NCI-H69 (cell line): Measurements from ENCODE around the gene TDRD5.

Experiments used
- DNase-seq: peaks from one replicate; lab custom pipeline; 2025; lab: John Stamatoyannopoulos, UW

Gene TDRD5

DNA sequence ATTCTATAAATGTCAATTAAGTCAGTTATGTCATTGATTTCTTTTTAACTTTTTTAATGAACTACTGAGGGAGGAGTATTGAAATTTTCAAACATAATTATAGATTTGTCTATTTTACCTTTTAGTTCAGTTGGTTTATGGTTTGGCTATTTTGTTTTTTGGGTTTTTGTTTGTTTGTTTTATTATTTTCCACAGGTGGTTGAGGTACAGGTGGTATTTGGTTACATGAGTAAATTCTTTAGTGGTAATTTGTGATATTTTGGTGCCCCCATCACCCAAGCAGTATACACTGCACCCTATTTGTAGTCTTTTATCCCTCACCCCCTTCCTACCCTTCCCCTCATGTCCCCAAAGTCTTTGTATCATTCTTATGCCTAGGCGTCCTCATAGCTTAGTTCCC lies 9.5 kb downstream of the TDRD5 start:
- no peak for DNase-seq

DNA sequence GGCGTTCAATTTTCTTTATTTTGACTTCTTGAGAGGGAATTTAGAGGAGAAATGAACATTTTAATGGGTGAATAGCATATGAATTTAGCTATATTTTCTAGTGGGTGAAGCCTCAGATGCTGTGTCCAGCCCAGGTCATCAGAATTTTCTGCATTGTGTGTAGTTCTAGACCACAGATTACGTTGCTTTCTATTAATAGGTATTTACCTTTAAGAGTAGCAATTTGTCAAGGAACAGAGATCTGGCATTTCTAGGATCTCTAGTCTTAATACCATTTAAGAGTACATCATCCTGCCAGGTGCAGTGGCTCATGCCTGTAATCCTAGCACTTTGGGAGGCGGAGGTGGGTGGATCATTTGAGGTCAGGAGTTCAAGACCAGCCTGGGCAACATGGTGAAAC lies 20.7 kb downstream of the TDRD5 start:
- no peak for DNase-seq

DNA sequence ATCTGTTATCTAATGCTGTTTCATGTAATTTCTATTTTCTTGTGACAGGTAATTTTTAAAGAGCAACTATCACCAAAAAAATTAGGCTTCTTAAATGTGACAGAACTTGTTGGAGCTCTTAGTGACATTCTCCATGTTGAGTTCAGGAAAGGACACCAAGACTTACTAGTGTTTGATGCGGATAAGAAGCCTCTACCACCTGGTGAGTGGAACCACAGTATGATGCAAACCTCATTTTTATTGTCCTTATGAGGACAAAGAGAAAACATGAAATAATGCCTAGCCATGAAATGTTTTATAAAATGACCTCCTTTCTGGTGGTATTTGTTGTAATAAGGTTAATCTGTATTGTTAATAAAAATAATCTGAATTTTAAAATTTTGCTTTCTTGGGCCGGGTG lies 39.1 kb downstream of the TDRD5 start:
- no peak for DNase-seq

DNA sequence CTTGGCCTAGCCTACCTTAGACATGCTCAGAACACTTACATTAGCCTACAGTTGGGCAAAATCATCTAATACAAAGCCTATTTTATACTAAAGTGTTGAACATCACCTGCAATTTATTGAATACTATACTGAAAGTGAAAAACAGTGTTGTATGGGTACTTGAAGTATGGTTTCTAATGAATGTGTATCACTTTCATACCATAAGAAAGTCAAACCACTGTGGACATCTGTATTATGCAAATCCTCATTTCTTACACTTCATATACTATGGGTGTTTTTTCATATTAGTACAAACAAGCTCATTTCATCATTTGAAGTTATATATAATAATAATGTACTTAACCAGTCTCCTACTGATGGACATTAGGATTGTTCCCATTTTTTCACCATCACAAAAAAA lies 41.2 kb downstream of the TDRD5 start:
- DNase-seq = no peak

DNA sequence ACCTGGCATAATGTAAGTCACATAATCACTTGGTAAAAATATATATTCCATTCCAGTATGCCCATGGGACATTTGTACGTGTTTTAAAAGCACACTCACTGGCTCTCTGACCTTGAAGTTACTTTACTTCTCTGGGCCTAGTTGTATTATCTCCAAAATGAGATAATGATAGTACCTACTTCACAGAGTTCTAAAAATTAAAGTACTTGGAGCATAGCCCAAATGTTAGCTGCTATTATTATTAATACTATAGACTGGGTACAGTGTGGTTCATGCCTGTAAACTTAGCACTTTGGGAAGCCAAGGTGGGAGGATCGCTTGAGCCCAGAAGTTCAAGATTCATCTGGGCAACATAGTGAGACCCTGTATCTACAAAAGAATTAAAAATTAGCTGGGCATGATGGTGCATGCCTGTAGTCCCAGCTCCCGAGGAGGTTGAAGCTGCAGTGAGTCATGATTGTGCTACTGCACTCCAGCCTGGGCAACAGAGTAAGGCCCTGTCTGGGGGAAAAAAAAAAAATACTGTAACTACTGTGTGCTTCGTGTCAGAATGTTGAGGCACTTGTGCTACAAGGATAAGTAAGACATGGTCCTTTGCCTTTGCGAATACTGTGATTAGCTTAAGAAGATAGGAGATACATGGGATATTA lies 45.7 kb downstream of the TDRD5 start:
- no peak for DNase-seq

DNA sequence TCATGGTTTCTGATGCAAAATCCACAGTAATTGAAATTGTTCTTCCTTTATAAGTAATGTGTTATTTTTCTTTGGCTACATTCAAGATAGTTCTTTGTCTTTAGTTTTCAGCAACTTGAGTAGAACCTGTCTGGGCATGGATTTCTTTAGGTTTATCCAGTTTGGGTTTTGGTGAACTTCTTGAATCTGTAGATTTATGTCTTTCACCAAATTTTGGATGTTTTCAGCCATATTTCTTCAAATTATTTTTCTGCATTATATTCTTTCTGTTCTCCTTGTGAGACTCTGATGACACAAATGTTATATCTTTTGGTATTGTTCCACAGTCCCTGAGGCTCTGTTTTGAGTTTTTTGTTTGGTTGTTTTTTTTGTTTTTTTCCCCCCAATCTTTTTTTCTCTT lies 69.4 kb downstream of the TDRD5 start:
- no peak for DNase-seq

DNA sequence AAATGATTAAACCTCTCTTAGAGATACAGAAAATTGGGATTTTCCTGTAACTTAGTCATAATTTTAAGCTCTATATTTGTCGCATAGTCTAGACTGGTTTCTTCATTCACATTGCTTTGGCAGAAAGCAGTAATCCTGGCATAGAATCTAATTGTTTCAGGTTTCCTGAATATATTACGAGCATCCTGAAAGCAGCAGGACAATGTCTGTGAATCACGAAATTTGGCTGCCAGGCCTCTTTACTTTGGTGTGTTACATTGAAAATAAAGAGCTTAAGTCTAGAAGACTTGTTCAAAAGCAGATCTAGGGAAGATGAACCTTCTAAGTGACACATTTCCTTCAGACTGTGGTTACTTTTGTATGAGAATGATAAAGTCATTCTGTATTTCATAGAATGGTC lies 72.2 kb downstream of the TDRD5 start:
- DNase-seq = no peak

DNA sequence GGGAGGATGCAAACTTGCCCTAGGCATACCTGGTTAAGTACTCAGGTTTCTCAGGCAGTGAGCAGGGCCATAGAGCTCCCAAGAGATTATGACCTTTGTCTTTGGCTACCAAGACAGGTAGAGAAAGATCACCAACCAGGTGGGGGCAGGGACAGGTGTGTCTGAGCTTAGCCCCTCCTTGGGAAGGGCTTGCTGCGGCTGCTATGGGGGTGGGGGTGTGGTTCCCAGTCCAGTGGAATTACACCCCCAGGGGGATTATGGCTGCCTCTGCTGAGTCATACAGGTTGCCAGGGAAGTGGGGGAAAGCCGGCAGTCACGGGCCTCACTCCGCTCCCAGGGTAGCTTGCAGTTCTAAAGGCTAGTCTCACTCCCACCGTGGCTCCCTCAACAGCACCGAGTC lies 86.2 kb downstream of the TDRD5 start:
- no peak for DNase-seq

DNA sequence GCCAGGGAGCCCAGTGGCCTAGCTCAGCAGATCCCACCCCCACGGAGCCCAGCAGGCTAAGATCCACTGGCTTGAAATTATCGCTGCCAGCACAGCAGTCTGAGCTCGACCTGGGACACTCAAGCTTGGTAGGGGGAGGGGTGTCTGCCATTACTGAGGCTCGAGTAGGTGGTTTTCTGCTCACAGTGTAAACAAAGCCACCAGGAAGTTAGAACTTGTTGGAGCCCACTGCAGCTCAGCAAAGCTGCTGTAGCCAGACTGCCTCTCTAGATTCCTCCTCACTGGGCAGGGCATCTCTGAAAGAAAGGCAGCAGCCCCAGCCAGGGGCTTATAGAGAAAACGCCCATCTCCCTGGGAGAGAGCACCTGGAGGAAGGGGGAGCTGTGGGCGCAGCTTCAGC lies 102.9 kb downstream of the TDRD5 start:
- peak; percentile 5 for DNase-seq

DNA sequence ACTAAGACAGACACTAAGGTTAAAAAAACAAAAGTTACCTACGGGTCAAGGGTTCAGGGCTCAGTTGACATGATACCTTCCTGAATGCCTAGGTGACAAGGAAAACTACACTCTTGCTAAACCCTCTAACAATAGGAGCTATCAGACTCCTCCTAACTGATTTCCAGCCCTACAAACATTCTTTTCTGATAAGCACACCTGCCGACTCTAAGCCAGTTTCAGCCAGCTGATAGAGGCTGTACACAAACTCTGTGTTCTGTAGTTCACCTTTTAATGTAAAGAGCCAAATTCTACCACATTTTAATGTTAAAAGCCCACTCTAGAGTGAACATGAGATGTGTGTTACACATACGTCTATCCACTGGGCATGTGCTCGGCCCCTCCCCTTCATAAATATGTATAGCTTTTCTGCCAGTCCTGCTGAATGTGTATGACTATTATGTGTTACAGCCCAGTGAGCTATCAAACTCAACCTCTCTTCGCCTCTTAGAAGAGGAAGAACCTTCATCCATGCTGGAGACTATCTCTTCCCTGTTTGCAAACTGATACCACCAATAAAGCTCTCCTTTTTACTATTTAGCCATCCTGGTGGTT lies 111.4 kb downstream of the TDRD5 start:
- DNase-seq = no peak

DNA sequence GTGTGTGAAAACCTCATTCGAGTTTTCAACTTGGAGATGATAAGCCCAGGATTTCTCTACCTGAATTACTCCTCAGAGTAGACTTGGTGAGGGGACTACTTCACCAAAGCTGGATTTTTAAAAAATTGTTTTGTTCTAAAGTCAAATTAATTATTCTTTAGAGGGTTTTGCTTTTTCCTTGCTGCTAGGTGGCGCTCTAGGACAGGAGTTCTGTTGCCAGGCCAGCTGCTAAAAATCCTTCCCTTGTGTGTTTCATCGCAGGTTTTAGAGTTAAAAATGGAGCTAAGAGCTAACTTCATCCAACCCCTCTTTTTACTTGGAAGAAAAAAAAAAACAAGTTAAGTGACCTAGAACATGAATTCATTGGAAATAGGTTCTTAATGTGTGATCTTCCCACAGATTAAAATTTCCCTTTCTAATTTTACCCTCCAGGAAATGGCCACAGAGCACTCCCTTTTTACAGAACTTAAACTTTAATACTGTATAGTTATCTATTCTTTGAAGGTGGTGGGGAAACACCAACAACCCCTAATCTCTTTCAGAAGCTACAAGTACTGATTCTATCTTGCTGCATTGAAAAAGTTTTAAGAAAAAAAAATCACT lies 114.8 kb downstream of the TDRD5 start:
- peak; percentile 71 for DNase-seq

DNA sequence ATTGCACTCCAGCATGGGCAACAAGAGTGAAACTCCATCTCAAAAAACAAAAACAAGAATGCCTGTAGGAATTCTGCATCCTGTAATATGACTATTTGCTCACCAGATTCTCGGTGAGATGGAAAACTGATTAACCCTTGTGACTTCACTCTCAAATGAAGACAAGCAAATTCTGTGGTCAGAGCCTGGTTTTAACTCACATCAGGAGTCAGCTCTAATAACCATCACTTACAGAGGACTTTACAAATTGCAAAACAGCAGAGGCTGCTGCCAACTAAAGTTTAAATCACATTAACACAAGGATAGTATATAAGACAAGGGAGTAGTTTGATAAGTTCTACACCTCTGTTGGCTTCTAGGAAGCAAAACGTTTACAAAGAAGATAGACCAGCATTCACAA lies 115.8 kb downstream of the TDRD5 start:
- no peak for DNase-seq

DNA sequence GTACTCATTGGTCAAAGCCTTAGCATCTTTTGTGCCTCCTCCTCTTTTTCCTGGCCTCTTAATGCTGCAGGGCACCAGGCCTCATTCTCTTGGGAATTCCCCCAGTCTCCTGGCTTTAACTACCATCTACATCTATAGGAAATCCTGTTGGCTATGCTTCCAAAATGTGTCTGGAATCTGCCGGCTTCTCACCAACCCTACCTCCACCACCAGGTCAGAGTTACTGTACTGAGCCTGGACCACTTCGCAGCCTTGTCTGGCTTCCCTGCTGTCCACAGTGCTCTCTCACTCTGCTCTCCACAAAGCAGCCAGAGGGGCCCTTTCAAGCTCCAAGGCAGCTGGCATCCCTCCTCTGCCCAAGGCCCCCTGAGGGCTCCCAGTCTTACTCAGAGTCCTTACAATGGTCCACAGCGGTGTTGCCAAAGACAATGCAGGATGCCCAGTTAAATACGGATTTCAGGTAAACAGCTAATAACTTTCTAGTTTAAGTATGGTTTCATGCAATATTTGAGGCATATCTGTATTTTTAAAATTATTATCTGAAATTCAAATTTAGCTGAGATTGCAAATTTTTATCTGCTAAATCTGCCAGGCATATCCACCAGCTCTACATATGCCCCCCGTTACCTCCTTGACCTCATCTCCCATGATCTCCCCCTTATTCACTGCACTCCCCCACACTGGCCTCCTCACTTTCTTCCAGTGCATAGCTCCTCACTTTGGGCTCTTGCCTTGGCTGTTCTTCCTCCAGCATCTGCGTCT lies 117.0 kb downstream of the TDRD5 start:
- peak; percentile 29 for DNase-seq

DNA sequence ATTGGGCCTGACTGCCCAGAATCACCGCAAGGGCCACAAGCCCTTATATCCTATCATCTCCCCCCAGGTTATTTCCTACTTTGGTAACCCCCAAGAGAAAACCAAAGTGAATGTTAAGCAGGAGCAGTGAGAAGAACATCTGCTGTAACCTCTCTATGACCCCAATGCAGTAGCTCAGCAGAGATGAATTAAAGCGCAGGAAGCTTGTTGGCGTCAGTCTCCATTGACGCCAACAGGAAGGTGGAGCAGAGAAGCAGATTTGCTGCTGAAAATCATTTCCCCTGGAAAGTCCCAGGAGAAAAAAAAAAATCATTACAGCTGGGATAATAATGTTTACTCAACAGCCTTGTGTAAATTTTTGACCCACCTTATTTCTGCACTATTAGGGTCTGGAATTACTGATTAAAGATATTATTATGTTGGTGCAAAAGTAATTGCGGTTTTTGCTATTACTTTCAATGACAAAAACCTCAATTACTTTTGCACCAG lies 118.3 kb downstream of the TDRD5 start:
- DNase-seq = peak; percentile 42

DNA sequence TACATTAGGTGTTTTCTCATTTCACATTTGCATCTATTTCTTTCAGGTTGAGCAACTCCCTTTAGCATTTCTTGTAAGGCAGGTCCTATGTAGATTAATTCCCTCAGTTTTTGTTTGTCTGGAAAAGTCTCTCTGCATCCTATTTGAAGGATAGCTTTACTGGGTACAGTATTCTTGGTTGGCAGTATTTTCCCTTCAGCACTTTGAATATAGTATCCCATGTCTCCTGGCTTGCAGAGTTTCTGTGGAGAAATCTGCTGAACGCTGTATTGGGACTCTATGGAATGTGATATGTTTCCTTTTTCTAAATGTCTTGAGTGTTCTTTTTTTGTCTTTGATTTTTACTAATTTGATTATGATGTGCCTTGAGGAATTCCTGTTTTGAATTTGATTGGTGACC lies 122.5 kb downstream of the TDRD5 start:
- no peak for DNase-seq

DNA sequence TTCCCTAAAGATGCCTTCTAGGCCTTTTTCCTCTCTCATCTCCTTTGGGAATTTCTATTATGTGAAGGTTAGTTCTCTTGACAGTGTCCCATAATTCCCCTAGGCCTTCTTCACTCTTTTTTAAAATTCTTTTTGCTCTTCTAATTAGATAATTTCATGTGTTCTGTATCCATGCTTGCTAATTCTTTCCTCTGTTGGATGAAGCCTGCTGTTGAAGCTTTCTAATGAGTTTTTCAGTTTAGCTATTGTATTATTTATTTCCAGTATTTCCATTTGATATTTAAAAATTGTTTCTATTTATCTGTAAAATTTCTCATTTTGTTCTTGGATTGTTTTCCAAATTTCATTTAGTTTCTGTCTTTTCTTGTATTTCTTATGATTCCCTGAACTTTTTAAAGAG lies 123.0 kb downstream of the TDRD5 start:
- DNase-seq = no peak

DNA sequence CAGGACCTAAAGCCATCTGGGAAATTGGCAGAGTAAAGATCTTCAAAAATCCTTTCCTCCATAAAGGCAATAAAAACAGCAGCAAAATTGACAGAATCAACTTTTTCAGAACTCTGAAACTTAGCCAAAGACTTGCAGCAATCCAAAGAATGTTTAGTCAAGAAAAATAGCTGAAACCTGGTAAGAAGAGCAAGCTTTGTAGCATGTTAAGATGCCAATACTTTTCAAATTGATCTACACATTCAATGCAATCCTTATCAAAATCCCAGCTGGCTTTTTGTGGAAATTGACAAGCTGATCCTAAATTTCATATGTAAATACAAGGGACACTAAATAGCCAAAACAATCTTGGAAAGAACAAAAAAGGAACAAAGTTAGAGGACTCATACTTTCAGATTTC lies 127.6 kb downstream of the TDRD5 start:
- no peak for DNase-seq

DNA sequence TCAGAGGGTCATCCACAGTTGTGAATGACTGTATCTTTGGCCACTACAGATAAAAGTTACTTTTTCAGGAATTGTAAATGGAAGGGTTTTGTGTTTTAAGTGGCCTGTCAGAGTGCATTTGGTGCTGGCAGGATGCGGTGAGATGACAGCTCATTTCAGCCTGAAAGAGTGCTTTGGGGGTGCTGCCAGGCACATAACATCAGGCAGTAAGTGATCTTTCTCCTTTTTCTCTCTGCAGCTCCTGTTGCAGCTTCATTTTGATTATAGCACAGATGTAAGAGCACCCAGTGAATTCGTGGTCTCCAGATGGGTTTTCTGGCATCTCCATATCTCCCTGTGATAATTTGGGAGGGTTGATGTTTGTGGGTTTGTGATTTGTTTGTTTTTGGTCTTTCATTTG lies 136.6 kb downstream of the TDRD5 start:
- DNase-seq = no peak

DNA sequence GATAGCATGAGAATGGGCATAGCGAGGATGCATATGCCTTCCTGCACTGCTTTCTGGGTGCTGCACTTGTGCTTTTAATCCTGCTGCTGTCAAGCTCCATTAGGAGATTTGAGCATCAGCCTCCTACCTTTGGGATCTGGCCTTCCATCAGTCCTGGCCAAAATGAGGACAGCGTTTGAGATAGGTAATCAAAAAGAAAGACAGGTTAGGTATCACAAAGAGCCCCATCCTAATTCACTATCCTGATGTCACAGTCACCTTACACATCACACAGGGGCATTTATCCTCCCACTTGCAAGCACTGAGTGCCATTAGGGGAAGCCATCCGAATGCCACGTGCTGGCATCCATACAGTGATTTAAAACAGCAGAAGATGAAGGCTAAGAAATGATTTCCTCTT lies 138.2 kb downstream of the TDRD5 start:
- no peak for DNase-seq

DNA sequence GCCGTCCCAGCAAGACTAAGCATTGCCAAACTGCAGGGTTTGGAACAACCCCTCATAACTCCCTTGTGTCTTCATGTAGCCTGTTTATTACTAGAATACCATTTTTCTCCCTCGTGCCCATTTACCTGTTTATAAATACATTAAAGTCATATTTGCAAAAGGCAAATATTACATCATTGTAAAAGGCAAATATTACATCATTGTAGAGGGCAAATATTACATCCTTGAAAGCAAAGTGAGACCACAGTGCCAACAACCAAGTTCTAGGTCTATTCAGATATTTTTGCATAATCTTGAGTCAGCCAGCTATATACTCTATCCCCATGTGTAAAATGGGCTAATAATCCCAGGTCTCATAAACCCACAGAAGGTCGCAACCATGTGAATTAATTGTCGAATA lies 140.0 kb downstream of the TDRD5 start:
- no peak for DNase-seq
